Transverse colon (tissue), 4 donors: ENCODE data around the gene AKAP1. TPM values are rescaled to one million over a fixed set of nuclear protein-coding genes. Genes with fewer than 3 reads are reported as not detected.

ENCODE experiments used
- DNase-seq: peaks from one replicate; pipeline ENCODE4 v3.0.0-alpha.2; 2019
- H3K27ac ChIP-seq, 4 donors: fragments of 200-600 bp; sonication (generic); 2 replicates each; pipeline ENCODE4 v1.5.1; 2016 to 2018; ENCODE audit warnings: inconsistent platforms in 4 of 4
- H3K27me3 ChIP-seq: fragments of 200-600 bp; sonication (generic); 2 replicates; pipeline ENCODE4 v1.5.1; 2017; ENCODE audit warnings: inconsistent platforms
- H3K36me3 ChIP-seq, 4 donors: fragments of 200-600 bp; sonication (generic); 2 replicates each; pipeline ENCODE4 v1.5.1; 2017 to 2019; ENCODE audit warnings: inconsistent platforms in 4 of 4
- H3K4me1 ChIP-seq, 4 donors: fragments of 200-600 bp; sonication (generic); 2 replicates each; pipeline ENCODE4 v1.5.1; 2017 to 2020; ENCODE audit warnings: inconsistent platforms in 4 of 4
- H3K4me3 ChIP-seq, 4 donors: fragments of 200-600 bp; sonication (generic); 1 replicate in 1 of 4; 2 replicates in 3 of 4; pipeline versions ENCODE4 v1.5.1 to v1.6.1; 2017 to 2019; ENCODE audit warnings: inconsistent platforms in 4 of 4
- H3K9me3 ChIP-seq, 2 donors: fragments of 200-600 bp; sonication (generic); 2 replicates each; pipeline ENCODE4 v1.5.1; 2017 to 2019; ENCODE audit warnings: inconsistent platforms in 2 of 2
- EP300 ChIP-seq: sonication (generic); formaldehyde crosslinking; IDR thresholded peaks from one replicate; pipeline ENCODE4 v1.6.1; 2017; ENCODE audit warnings: antibody characterized with exemption, low read depth
- POLR2A ChIP-seq: fragments of 450-650 bp; IDR thresholded peaks from one replicate; pipeline ENCODE4 v1.6.1; 2016; ENCODE audit warnings: antibody characterized with exemption, mild to moderate bottlenecking, moderate library complexity
- POLR2AphosphoS5 ChIP-seq, 3 donors: sonication (generic); formaldehyde crosslinking; IDR thresholded peaks; one replicate each; pipeline ENCODE4 v1.6.1; 2016; ENCODE audit warnings: antibody characterized with exemption in 3 of 3
- WGBS, 2 donors: methylation state at CpG; one replicate each; pipeline ENCODE4 v1.1.5; 2018; ENCODE audit warnings: low coverage in 1 of 2; 5-methylcytosine and 5-hydroxymethylcytosine counted together
- in situ Hi-C, 4 donors: fragments of 200-750 bp; cut with MboI; loops; one replicate each; pipeline versions ENCODE4 v1.15.0 to v1.15.1; 2017; ENCODE audit warnings: low sequenced_read_pairs in 3 of 4, low pct_ligation_motif_present in 1 of 4, low pct_unique_long_range_greater_than_20kb in 1 of 4
- intact Hi-C: fragments of 100-400 bp; cut with DNase I; formaldehyde crosslinking; loops from one replicate; pipeline ENCODE4 v1.15.1; 2023; ENCODE audit warnings: low total_unique reads
- total RNA-seq, 4 donors: library from RNA; depleted of rRNA; stranded (reverse); fragments of >200 nt; gene quantifications; one replicate each; pipeline ENCODE4 v1.1.0, GENCODE V29; 2016
- TF ChIP-seq, protein P1 (sequence below), 5 experiments: fragments of 200-600 bp in 3 of 5; fragments of 450-650 bp in 2 of 5; sonication (generic) in 3 of 5; IDR thresholded peaks; 1 replicate in 2 of 5; 2 replicates in 3 of 5; pipeline ENCODE4 v1.5.1; 2016 to 2017; ENCODE audit warnings: antibody characterized with exemption in 5 of 5, inconsistent platforms in 3 of 5, mild to moderate bottlenecking in 2 of 5, moderate library complexity in 1 of 5

The AKAP1 gene
- total RNA-seq, 4 donors from 2014 or later: 137 to 193 (median 171) TPM

DNA sequence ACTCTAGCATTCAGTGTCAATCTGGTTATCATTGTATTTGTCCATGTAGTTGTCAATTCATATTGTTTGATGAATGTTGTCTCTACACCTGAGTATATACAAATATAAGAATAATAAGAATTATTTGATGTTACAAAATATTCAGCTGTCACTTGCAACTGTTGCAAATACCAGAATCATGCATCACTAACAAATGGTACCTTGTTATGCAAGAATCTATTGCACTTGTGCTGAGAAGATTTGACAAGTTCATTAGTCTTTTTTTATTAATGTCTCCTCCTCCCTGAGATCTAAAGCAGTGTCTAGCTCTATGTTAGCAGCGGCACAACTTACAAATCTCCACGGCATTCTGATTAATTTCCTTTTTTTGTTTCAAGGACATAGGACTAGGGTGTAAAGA is 22.2 kb upstream of the AKAP1 start:
- H3K9me3 ChIP-seq: no peaks in the 10 kb centered on the region
- intact Hi-C loops: no loop called here
- WGBS, 2 donors: 84 to 90% methylated on average over 2 of the region's 2 CpGs
- no peaks in the 10 kb centered on the region for H3K4me1 ChIP-seq
- no peak overlapping the region for H3K27ac ChIP-seq
- in situ Hi-C loops: no loop called here
- no peak overlapping the region for H3K4me3 ChIP-seq
- DNase-seq: no peak
- no peaks in the 10 kb centered on the region for H3K36me3 ChIP-seq
- no peak for TF ChIP-seq EP300
- no peak for TF ChIP-seq POLR2A
- no peak for TF ChIP-seq POLR2AphosphoS5 (IDR thresholded peaks at IDR 0.05)
- TF ChIP-seq, protein P1, sequence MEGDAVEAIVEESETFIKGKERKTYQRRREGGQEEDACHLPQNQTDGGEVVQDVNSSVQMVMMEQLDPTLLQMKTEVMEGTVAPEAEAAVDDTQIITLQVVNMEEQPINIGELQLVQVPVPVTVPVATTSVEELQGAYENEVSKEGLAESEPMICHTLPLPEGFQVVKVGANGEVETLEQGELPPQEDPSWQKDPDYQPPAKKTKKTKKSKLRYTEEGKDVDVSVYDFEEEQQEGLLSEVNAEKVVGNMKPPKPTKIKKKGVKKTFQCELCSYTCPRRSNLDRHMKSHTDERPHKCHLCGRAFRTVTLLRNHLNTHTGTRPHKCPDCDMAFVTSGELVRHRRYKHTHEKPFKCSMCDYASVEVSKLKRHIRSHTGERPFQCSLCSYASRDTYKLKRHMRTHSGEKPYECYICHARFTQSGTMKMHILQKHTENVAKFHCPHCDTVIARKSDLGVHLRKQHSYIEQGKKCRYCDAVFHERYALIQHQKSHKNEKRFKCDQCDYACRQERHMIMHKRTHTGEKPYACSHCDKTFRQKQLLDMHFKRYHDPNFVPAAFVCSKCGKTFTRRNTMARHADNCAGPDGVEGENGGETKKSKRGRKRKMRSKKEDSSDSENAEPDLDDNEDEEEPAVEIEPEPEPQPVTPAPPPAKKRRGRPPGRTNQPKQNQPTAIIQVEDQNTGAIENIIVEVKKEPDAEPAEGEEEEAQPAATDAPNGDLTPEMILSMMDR (IDR thresholded peaks at IDR 0.05): no peak
- H3K27me3 ChIP-seq: no peaks in the 10 kb centered on the region

DNA sequence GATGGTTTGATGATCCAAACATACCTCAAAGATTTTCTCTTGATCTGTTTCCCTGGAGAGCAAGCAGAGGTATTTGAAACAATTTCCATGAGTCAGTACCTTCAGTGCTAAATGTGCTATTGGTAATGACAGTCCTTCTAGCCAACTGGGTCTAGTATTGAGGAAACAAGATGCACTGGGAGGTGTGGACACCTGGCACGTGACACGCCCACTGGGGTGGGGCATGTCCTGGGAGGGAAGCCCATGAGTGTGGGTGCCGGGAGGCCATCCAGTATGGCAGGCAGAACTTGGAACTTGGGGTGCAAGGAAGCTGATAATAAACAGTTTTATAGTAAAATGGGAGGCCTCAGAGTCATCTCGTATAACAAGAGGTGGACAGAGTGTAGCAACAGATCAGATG is 17.9 kb upstream of the AKAP1 start:
- in situ Hi-C loops: no loop called here
- Histone ChIP-seq H3K27me3 (no peaks in the 10 kb centered on the region), H3K36me3 (no peaks in the 10 kb centered on the region), H3K27ac (no peak overlapping the region), H3K4me1 (peaks cover 0 to under 1% (median 0%) of the 10 kb centered on the region in 4 donors), H3K4me3 (no peak overlapping the region), H3K9me3 (no peaks in the 10 kb centered on the region)
- intact Hi-C loops: no loop called here
- peak; percentile 16 for DNase-seq
- TF ChIP-seq EP300: no peak
- TF ChIP-seq POLR2AphosphoS5 (IDR thresholded peaks at IDR 0.05): no peak
- TF ChIP-seq, protein P1 (IDR thresholded peaks at IDR 0.05): no peak
- TF ChIP-seq POLR2A: no peak
- 52 to 60% methylated on average over 2 to 4 of the region's 4 CpGs for WGBS, 2 donors

GRCh38 chr17:57067781-57068180 is 17.3 kb upstream of the AKAP1 start:
- no peaks in the 10 kb centered on the region for H3K9me3 ChIP-seq
- no peaks in the 10 kb centered on the region for H3K36me3 ChIP-seq
- no peaks in the 10 kb centered on the region for H3K27me3 ChIP-seq
- 76 to 100% methylated on average over 1 of the region's 1 CpG for WGBS, 2 donors
- in situ Hi-C loops (no loop called here), intact Hi-C loops (no loop called here)
- H3K4me3 ChIP-seq: no peak overlapping the region
- no peak overlapping the region for H3K27ac ChIP-seq
- DNase-seq: no peak
- H3K4me1 ChIP-seq: peaks cover 0 to 5% (median 4%) of the 10 kb centered on the region in 4 donors
- TF ChIP-seq EP300 (no peak), POLR2A (no peak), POLR2AphosphoS5 (IDR thresholded peaks at IDR 0.05) (no peak)
- TF ChIP-seq, protein P1 (IDR thresholded peaks at IDR 0.05): no peak

DNA sequence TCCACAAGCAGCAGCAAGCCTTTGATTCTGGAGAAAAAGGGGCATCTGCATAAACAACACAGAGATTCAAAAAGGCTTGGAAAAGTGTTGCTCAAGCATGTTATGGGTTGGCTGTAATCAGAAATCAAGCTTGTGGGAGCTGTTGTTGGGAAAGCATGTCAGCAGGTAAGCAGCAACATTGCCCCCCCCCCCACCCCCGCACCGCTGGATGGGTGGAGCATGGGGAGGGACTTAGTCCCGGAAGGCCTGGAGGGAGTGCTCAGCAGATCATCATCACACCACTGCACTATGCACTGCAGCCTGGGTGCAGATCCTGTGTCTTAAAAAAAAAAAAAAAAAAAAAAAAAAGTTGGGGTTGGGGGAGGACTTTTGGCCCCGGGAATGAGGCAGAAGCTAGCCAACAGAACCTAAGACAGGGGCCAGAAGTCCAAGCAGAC is 16.8 kb upstream of the AKAP1 start:
- DNase-seq: no peak
- Histone ChIP-seq H3K27me3 (no peaks in the 10 kb centered on the region), H3K27ac (no peak overlapping the region), H3K9me3 (no peaks in the 10 kb centered on the region), H3K4me3 (no peak overlapping the region), H3K36me3 (no peaks in the 10 kb centered on the region), H3K4me1 (peaks cover 0 to 10% (median 7%) of the 10 kb centered on the region in 4 donors)
- 17 to 37% methylated on average over 1 to 4 of the region's 4 CpGs for WGBS, 2 donors
- intact Hi-C loops: no loop called here
- TF ChIP-seq POLR2A (no peak), EP300 (no peak), POLR2AphosphoS5 (IDR thresholded peaks at IDR 0.05) (no peak)
- TF ChIP-seq, protein P1 (IDR thresholded peaks at IDR 0.05): no peak
- in situ Hi-C loops: no loop called here
